Measurements from ENCODE around the gene AURKAIP1.

DNA sequence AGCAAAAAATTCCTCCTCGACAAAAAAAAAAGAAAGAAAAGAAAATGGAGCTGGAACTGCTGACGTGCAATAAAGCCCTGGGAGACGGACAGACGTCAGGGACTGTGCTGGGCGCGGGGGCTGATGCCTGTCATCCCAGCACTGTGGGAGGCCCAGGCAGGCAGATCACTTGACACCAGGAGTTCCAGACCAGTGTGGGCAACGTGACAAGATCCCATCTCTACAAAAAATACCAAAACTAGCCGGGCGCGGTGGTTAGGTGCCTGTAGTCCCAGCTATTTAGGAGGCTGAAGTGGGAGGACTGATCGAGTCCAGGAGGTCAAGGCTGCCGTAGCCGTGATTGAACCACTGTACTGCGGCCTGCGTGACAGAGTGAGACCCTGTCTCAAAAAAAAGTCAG is 49.7 kb upstream of the AURKAIP1 start:
- TF ChIP-seq SIN3A (IDR thresholded peaks at IDR 0.05; ENCODE audit: borderline replicate concordance, low read depth, low read length) (no peak), E2F1 (CRISPR knock-in tag; IDR thresholded peaks at IDR 0.05) (no peak), TAF1 (CRISPR knock-in tag; IDR thresholded peaks at IDR 0.05) (no peak)
